Heart right ventricle (tissue), 16 donors: ENCODE data around the gene SRRM2. TPM values are rescaled to one million over a fixed set of nuclear protein-coding genes. Genes with fewer than 3 reads are reported as not detected.

ENCODE experiments used
- ATAC-seq, 8 donors: fragments of 200-7000 bp; cut with Tn5 transposase; one replicate each; pipeline ENCODE4 v1.9.1; 2020; ENCODE audit warnings: mild to moderate bottlenecking in 8 of 8, moderate library complexity in 8 of 8, moderate number of reproducible peaks in 1 of 8
- DNase-seq, 2 donors: peaks; one replicate each; pipeline ENCODE4 v3.0.0-alpha.2; 2020
- H3K27ac ChIP-seq, 10 donors: fragments of 200-600 bp; sonication (generic) in 2 of 10; one replicate each; pipeline versions ENCODE4 v1.5.0 to v1.8.0; 2020 to 2022; ENCODE audit warnings: mild to moderate bottlenecking in 3 of 10
- H3K27me3 ChIP-seq, 7 donors: fragments of 200-600 bp; one replicate each; pipeline ENCODE4 v1.8.0; 2021 to 2022; ENCODE audit warnings: mild to moderate bottlenecking in 2 of 7
- H3K36me3 ChIP-seq, 9 donors: fragments of 200-600 bp; sonication (generic) in 1 of 9; one replicate each; pipeline versions ENCODE4 v1.5.0 to v1.8.0; 2020 to 2022; ENCODE audit warnings: mild to moderate bottlenecking in 2 of 9
- H3K4me1 ChIP-seq, 9 donors: fragments of 200-600 bp; sonication (generic) in 1 of 9; one replicate each; pipeline versions ENCODE4 v1.5.0 to v1.8.0; 2020 to 2022; ENCODE audit warnings: mild to moderate bottlenecking in 4 of 9
- H3K4me3 ChIP-seq, 10 donors: fragments of 200-600 bp; sonication (generic) in 2 of 10; one replicate each; pipeline versions ENCODE4 v1.5.0 to v1.8.0; 2020 to 2022; ENCODE audit warnings: mild to moderate bottlenecking in 7 of 10, moderate library complexity in 2 of 10
- H3K9me3 ChIP-seq, 11 donors: fragments of 200-600 bp in 10 of 11; sonication (generic) in 2 of 11; one replicate each; pipeline versions ENCODE4 v1.5.0 to v1.8.0; 2013 to 2022; ENCODE audit warnings: mild to moderate bottlenecking in 2 of 11, control low read depth in 1 of 11, moderate library complexity in 1 of 11
- CTCF ChIP-seq, 9 donors: fragments of 200-600 bp; sonication (generic) in 2 of 9; IDR thresholded peaks; one replicate each; pipeline versions ENCODE4 v1.5.0 to v1.8.0; 2021 to 2022; ENCODE audit warnings: antibody characterized with exemption in 9 of 9, mild to moderate bottlenecking in 5 of 9, moderate library complexity in 1 of 9
- WGBS, 2 donors: extraction: QIAGEN DNeasy Blood & Tissue Kit; methylation state at CpG; one replicate each; pipeline ENCODE4 v1.1.7; 2013; ENCODE audit warnings: inconsistent platforms in 1 of 2; 5-methylcytosine and 5-hydroxymethylcytosine counted together
- intact Hi-C, 10 donors: fragments of 100-400 bp; cut with DNase I; formaldehyde crosslinking; loops; one replicate each; pipeline versions ENCODE4 v1.11.1 to v1.14.2; 2022
- polyA plus RNA-seq, 2 donors: library from polyadenylated mRNA; stranded (reverse); fragments of 200-250 nt; gene quantifications; one replicate each; pipeline ENCODE4 v1.2.3, GENCODE V29; 2013
- total RNA-seq, 10 donors: library from RNA; stranded (reverse); fragmentation: NEBNext Ultra II Directional in 3 of 10; extraction: Animal tissue kit (Norgen Biotek cat#: 25700) in 3 of 10; gene quantifications; one replicate each; pipeline versions ENCODE4 v1.2.1 to v1.2.4, GENCODE V29; 2021 to 2023
- donor health status: Arrhythmogenic right ventricular cardiomyopathy.
- donor health status: ischemic (EF 13 %, LVEDD 7.1; RV severe dilation, severe dysfunction).
- donor health status: healthy with polysubstance abuse.
- donor health status: DM: no; HTN: yes; CAD: no.
- donor health status: DM: no; HTN: no; CAD: no.
- donor health status: ischemic (EF 25% LVEDD 6.9; RV normal size, moderate dysfunction).
- donor health status: ischemic (EF 25% LVEDD 5.7; RV mildly dilated, moderate dysfunction).
- donor health status: healthy.
- donor health status: DM: yes; HTN: yes; CAD: no.
- donor health status: Ischemic cardiomyopathy.
- donor health status: ischemic (EF 35%, LVEDD 5.7; RV mildly dilated, moderate dysfunction).
- donor health status: nonischemic (EF 11% LVEDD 7.7; RV severe dilation, severe dysfunction).
- donor health status: DM: yes; HTN: yes; CAD: no.
- donor health status: PGD.
- donor health status: ischemic (EF 29% LVEDD 5.4; RV normal size, mild dysfunction).
- donor health status: nonischemic (EF 23%, LVEDD 6.1; RV moderate dilation, normal function).

SRRM2 gene
- total and polyA plus RNA-seq, 12 donors, result 182 to 1,328 (median 261) TPM

- peaks cover 0 to 3% (median 0%) of the 10 kb centered on the region in 9 donors for H3K36me3 ChIP-seq
- no peaks in the 10 kb centered on the region for H3K9me3 ChIP-seq
- ATAC-seq (no peak), DNase-seq (no peak)
- peaks cover 9 to 30% (median 26%) of the 10 kb centered on the region in 9 donors for H3K4me1 ChIP-seq
- H3K27ac ChIP-seq, result no peak overlapping the region
- peaks cover 3 to 23% (median 12%) of the 10 kb centered on the region in 7 donors for H3K27me3 ChIP-seq
- no peak overlapping the region for H3K4me3 ChIP-seq
- no peak for TF ChIP-seq CTCF (IDR thresholded peaks at IDR 0.05)
- 64 to 65% methylated on average over 17 of the region's 17 CpGs for WGBS, 2 donors
- intact Hi-C loops, result loop anchor here in 1 of 10 donors (10.0 kb wide), 1 partner anchor 85 kb away; no protein-coding TSS in a partner anchor
Measured at GRCh38 chr16:2779978-2780898, 27.8 kb downstream of the SRRM2 start.

- WGBS, 2 donors, result 67 to 71% methylated on average over 20 of the region's 20 CpGs
- no peak for TF ChIP-seq CTCF (IDR thresholded peaks at IDR 0.05)
- no peak for ATAC-seq
- Histone ChIP-seq H3K9me3 (no peaks in the 10 kb centered on the region), H3K27ac (no peak overlapping the region), H3K4me1 (peaks cover 7 to 22% (median 17%) of the 10 kb centered on the region in 9 donors), H3K27me3 (peaks cover 7 to 42% (median 33%) of the 10 kb centered on the region in 7 donors), H3K4me3 (no peak overlapping the region), H3K36me3 (no peaks in the 10 kb centered on the region)
- DNase-seq, result no peak
- intact Hi-C loops, result no loop called here
Measured at GRCh38 chr16:2782583-2783351, 30.3 kb downstream of the SRRM2 start.

- DNase-seq (no peak), ATAC-seq (no peak)
- peaks cover 7 to 52% (median 43%) of the 10 kb centered on the region in 7 donors for H3K27me3 ChIP-seq
- no peaks in the 10 kb centered on the region for H3K36me3 ChIP-seq
- no peak overlapping the region for H3K27ac ChIP-seq
- TF ChIP-seq CTCF (IDR thresholded peaks at IDR 0.05), result no peak
- intact Hi-C loops, result no loop called here
- no peaks in the 10 kb centered on the region for H3K9me3 ChIP-seq
- H3K4me1 ChIP-seq, result peaks cover under 1 to 14% (median 10%) of the 10 kb centered on the region in 9 donors
- no peak overlapping the region for H3K4me3 ChIP-seq
- 85 to 86% methylated on average over 15 of the region's 15 CpGs for WGBS, 2 donors
Measured at GRCh38 chr16:2783581-2784357, 31.3 kb downstream of the SRRM2 start.
